GM19372 (cell line): ENCODE measurements around the gene GSX1.
"Not testable (repeated sequence)": the region's sequence is repeated elsewhere in the genome, so short reads cannot be mapped to it uniquely, and the experiment has no call there.

Experiments used
- ATAC-seq: cut with Tn5 transposase; IDR thresholded peaks from one replicate; pipeline ENCODE4 v1.9.1; 2021; ENCODE audit warnings: mild to moderate bottlenecking, low read depth, moderate library complexity; ENCODE audit not compliant: unreplicated experiment

The GSX1 gene

DNA sequence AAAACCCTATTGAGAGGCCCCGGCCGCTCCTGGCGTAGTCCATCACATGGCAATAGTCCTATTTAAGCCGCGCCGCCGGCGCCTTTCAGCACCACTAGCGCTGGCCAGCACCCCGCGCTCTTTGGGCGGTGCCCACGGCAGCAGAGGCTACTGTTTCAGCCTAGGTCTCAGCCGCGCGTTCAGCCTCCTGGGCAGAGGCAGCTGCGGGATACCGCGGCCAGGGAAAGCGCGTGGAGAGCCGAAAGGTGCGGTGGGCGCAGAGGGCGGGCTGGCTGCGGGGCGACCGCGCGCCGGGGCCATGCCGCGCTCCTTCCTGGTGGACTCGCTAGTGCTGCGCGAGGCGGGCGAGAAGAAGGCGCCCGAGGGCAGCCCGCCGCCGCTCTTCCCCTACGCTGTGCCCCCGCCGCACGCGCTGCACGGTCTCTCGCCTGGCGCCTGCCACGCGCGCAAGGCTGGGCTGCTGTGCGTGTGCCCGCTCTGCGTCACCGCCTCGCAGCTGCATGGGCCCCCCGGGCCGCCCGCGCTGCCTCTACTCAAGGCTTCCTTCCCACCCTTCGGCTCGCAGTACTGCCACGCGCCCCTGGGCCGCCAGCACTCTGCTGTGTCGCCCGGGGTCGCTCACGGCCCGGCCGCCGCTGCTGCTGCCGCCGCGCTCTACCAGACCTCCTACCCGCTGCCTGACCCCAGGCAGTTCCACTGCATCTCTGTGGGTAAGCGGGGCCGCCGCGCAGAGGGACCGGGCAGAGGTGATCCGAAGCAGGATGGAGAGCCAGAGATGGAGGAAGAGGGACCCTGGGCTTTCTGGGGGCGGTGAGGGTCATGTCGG, at the start of gene GSX1:
Gene GSX1 (plus strand): TSS at position 91 of the 826 bp plus-strand sequence. CDS start 208 bp downstream, at position 299.
- no peak for ATAC-seq

DNA sequence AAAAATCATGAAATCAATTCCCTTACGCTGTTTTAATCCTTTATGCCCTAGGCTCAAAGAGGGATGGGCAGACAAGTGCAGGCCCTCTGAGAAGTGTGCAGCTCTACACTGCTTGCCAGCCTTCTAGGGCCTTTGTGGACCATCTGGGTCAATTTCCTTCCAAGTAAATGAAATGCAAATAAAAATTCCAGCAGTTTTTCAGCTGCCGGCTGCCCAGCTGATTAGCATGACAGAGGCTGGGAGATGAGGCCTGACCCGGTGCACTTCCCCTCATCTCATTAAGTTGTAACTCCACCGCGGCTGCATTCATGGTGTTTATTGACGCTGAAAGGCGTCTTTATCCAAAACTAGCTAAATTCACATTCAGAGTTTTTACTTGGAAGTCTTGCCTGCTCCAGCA, 47.5 kb upstream of the GSX1 start:
- ATAC-seq, result no peak

DNA sequence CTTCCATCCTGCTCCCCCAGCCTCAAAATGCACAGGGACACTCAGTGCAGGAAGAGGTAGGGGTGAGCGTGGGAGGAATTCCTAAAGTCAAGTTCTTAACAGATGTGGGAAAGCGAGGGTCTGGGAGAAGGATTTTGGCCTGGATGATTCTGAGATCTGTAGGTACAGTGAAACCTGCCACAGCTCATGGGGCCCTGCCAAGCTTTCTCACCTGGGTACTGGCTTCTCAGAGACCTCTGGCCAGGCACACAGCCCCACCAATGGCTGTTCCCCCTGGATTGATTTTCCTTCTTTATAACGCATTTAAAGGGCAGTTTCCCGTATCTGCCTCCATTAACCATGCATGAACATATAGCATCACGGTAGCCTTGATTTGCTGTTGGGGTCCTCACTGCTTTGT, 47.0 kb upstream of the GSX1 start:
- ATAC-seq, result no peak

DNA sequence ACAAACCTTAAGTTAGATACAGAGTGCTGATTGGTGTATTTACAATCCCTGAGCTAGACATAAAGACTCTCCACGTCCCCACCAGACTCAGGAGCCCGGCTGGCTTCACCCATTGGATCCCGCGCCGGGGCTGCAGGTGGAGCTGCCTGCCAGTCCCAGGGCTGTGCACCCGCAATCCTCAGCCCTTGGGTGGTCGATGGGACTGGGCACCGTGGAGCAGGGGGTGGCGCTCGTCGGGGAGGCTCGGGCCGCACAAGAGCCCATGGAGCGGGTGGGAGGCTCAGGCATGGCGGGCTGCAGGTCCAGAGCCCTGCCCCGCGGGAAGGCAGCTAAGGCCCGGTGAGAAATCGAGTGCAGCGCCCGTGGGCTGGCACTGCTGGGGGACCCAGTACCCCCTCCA, 44.1 kb upstream of the GSX1 start:
- not testable (repeated sequence) for ATAC-seq

DNA sequence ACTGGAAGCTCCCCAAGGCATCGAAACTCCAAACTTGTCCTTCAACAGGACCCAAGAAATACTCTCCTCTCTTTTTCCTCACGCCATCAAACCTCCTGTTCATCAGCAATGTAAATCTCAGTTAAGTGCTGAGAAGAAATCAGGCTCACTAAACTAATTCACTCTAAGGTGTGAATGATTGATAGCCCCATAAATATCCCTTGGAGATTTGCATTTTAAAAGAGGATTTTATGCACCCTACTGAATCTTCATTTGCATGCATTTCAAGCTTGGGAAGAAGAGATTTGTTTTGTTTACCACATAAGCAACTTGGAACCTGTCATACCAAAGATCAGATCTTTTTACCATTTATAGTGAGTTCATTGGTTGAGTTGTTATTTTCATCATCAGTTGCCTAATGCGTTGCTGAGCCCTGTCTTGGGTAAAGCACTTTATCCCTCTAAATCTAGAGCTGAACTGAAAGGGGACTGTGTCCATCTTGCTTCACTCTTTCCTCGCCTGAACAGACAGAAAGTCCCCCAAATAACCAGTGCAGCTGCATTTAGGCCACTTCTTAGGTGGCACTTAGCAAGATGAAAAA, 40.2 kb upstream of the GSX1 start:
- no peak for ATAC-seq

DNA sequence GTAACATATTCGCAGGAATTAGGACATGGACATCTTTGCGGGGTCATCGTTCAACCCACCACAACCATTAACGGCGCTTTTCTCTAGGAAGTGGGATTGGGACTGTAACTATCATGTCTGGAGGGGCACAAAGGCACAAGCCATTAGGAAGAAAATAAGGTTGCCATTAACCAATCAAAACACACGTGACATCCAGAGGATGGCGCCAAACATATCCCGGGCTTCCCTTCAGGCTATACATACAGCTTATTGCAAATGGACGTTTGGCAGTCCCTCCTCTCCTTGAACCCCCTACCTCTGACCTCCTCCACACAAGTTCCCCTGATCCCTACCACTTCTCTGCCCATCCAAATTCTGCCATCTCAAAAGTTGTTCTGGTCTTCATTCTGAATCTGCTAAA, 26.6 kb upstream of the GSX1 start:
- ATAC-seq, result no peak

DNA sequence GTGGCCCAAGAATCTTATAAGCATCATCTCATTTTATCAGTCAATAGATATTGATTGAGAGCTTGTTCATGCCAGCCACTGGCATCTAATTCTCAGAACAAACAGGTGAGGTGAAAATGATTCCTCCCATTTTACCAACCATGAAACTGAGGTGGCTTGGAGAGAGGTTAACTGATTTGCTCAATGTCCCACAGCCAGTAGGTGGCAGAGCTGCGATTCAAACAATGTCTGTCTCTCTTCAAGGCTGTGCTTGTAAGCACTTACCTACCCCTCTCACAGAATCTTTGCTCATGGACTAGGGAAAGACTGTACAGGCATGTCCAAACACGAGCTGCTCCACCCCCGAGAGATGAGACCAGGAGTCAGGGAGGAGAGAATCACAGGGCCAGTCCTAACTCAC, 21.5 kb upstream of the GSX1 start:
- no peak for ATAC-seq

DNA sequence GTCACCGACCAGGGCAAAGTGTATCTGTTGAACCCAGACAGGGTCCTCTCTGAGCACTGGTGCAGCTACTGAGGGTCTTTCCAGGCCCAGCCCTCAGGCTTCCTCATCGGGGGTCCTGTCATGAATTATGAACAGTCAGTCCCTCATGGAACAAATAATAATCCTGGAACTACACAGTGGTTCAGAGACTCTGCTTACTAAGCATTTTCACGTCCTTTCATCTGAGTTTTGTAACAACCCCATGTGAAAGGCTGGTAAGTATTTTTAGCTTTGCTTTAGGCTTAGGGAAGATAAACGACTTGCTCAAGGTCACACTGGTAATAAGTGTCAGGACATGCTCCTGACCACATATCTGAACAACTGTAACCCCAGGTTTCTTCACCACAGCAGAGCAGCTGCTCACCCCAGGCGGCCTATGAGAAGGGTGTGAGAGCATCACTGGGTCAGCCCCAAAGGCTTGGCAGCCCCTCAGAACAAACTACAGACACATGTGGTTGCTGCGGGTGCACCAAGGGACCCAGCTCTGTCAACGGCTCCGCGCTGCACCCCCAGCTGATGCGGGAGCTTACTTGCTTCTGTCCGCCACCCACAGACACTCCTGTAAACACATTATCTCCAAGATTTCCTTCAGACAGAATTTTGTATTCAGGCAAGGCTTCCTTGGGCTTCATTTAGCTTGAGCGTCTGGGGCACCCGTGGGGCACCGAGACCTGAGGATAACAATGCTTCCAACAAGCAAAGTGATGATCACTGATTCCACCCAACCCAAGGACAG, 19.4 kb upstream of the GSX1 start:
- no peak for ATAC-seq

DNA sequence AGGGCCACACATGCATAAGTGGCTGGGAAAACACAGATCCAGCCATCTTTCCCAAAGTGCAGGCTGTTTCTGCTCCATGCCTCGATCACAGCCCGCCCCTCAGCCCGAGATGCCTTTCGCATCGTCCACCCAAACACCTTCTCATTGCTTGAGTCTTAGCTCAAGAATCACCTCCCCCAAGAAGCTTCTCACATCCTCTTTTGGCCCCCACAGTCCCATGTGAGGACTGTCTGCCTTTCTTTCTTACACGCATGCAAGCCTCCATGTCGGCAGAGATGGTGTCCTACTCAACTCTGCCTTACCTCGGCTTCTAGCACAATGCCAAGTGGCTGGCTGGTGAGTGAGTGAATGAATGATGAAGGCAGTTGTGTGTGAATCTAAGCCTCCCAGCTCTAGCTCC, 18.1 kb upstream of the GSX1 start:
- ATAC-seq, result peak; percentile 74

DNA sequence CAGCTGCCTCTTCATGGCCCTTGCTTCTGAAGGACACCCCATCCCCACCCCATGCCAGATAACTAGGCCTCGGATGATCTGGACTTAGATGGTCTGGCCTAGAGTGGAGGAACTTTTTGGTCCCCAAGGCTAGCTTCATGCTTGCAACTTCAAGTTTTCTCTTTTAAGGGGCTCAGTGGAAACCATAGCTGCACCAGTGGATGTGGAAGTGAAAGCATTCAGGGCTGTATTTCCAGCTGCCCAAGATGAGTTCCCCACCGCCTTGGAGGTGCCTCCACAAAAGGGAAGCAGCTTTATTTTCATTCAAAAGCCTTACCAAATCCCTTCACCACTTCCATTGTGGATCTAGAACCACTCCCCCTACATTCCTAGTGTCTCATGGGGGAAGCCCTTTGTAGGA, 17.6 kb upstream of the GSX1 start:
- ATAC-seq, result no peak

DNA sequence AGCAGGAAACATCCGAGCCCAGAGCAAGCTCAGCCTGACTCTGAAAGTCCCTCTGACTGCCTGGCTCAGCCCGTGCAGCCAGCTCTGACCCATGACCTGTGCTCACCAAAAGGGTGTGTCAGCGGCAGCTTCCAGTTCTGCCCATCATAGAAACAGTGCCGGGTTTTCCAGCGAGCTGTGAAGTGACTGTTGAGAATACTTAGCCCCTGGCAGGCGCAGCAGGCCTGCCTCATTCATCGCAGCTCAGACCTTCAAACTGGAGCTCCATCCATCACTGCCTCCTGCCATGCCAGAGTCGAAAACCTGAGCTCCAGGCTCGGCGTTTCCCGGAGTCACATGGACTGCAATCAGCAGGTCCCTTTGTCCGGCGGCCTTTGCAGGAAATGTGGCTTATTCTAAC, 16.3 kb upstream of the GSX1 start:
- no peak for ATAC-seq

DNA sequence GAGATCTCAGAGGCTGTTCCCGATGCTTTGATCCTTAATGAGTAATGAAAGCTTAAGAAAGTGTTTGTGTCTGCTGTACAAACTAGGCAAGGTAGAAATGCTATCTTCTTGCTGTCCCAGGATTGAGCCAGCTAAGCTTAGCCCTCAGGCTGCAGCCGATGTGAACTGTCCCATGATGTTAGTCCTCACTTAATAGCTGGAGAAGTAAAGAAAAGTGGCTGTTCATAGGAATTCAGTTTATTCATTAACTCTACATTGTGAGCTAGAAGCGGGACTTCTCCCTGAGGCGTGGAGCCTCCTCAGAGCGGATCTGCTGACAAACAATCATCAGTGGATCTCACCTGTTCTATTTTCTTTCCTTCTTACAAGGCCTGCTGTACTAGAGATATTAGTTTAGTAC, 10.1 kb upstream of the GSX1 start:
- ATAC-seq, result no peak

DNA sequence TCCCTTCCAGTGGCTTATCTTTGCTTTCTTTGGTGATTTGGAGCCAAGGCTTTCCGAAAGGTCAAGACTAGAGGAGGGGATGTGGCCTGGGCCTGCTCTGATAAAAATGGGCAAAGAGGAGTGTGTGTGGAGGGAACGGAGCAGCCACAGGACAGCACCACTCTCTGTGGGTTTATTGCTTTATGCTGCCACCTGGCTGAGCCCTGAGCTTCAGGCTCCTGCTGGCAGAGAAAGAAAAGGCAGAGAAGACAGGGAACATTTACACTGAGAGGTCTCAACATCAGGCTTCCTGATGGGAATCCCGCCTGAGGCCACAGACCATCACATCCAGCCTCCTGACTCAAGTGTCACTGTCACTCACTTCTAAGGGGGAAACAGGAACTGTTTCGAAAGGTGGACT, 9.2 kb upstream of the GSX1 start:
- ATAC-seq, result no peak

DNA sequence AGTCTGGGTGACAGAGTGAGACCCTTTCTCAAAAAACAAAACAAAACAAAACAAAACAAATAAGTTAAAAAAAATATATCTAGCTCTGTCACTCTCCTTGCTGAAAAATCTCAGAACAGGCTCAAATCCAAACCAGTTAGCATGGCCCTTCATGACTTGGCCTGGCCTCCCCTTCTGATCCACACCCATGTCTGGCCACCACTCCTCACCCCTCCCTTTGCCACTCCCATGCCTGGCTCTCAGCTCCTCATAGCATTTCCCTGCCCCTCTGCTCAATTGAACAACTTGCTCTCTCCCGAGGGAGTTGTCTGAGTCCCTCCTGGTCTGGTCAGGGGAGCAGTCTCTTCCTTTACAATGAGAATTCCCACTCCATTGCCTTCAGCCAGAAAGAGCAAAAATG, 4.0 kb upstream of the GSX1 start:
- ATAC-seq, result no peak

DNA sequence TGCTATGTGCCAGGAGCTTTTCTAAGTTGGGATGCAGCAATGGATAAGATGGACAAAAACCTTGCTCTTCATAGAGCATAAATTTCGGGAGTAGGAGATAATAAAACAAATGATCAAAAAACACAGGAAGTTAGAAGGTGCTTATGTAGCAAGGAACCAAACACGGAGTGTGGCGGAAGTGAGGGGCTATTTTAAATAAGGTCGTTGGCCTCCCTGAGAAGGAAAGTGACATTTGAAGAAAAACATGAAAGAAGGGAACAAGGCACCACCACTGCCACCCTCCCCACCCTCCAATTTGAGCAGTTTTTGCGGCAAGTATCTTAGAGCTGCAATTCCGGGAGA, 3.2 kb upstream of the GSX1 start:
- ATAC-seq, result no peak

DNA sequence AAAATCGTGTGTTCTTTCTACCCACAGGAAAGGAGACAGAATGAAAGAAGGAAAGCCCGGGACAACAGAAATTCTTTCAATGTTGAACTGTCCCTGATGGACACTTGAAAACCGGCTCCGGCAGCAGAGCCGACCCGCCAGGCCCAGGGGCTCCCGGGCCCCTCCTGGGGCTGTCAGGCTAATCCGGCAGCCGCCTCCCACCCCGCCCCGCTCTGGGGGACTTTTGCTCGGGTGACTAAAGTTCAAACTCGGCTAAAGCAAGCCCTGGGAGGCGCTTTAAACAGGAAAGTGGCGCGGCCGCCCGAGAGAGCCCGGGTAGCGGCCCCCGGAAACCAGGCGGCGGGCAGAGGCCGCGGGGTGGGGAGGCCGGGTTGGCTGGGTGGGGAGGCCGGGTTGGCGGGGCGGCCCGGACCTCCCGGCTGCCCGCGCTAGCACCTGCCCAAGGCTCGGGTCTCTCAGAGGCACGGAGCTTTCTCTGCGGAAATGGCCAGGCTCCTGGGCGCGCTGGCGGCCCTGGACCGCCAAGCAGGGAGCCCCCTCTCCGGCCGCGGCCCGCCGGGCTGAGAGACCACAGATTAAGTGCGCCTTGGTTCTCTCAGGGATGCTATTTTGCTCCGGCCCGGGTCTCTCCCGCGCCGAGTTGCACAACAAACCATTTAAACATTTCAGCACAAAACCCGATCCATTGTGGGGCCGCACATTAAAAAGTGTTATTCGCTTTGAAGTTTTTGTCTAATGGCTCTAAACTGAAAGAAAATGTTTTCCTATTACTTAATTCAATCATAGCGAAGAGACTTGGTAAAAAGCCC, 2.6 kb upstream of the GSX1 start:
- ATAC-seq, result no peak

DNA sequence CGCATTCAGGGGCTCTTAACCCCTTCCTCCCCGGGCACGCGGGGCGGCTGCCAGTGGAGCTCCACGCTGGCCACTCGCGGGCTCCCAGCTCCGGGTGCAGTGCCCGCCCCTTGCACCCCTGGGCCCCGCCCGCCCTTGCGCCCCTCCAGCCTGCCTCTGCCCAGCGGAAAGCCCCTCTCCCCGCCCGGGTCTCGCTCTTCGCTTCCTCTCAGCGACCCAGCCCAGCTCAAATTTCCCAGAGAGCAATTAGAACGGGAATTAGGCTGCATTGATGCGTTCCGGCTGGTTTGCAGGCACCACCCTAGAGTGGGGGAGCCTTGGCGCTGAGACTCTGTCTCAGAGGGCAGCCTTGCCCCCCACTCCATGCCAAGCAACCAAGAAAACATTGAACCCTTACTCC, 1.8 kb upstream of the GSX1 start:
- ATAC-seq, result no peak

DNA sequence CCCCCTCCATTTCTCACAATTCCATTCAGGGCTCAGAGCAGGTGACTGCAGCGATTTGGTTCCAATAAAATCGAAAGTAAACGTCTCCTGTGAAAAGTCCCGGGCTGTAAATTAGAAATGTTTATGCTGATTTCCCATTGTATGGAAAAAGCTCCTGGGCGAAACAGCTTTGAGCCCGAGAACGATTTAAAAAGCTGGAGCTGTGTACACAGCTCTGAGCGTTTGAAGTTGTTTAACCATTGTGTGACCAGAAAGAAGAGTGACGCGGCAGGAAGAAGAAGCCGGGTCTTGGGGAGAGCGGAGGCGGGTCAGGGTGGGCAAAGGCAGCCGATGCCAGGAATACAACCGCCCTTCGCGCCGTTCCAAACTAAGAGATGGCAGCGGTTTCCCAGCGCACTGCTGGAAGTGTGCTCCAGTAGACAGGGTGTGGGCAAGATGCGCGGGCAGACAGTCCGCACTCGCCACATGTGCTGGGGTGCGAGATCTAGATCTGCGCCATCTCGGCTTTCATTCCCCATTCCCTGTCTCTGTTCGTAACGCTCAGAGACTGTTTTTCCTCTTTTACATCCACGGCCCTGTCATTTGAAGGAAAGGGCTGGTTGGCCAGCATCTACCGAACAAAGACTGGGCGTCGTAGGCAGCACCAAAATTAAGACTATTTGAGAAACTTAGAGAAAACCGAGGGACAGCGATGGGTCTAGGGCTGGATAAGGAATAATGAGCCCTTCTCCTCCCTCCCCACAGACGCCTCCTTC, 960 bp upstream of the GSX1 start:
- ATAC-seq, result no peak

DNA sequence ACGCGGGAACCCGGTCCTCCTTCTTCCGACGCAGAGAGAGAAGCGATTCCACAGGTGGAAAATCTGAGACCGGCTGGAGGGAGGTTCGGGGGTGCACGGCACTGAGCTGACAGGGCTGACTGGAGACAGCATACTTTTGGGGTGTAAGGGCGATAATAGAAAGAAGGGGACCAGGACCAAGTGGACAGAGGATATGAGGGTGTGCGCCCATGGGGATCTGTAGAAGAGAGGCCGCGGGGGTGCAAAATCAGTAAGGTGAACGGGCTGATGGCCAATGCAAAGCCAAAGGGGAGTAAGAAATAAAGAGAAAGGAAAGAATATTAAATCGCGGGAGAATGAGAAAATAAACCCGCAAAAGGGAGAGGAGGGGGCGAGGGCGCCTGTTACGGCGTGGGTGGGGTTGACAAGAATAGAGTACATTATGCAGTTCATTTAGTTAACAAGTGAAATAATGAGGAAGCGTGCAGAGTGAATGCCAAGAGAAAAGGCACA, 336 bp upstream of the GSX1 start:
- no peak for ATAC-seq
